HG03108 (cell line): ENCODE data around the gene SCARB1.

ENCODE experiments used
- ATAC-seq: cut with Tn5 transposase; IDR thresholded peaks from one replicate; pipeline ENCODE4 v1.9.1; 2021; ENCODE audit warnings: moderate library complexity; ENCODE audit not compliant: unreplicated experiment

Gene SCARB1

GRCh38 chr12:124865728-124866127, 2.1 kb upstream of the SCARB1 start:
- ATAC-seq = no peak

GRCh38 chr12:124864326-124864752, 675 bp upstream of the SCARB1 start:
- ATAC-seq = no peak

- ATAC-seq = peak; percentile 17
Measured at GRCh38 chr12:124862768-124863415, 772 bp downstream of the SCARB1 start.

DNA sequence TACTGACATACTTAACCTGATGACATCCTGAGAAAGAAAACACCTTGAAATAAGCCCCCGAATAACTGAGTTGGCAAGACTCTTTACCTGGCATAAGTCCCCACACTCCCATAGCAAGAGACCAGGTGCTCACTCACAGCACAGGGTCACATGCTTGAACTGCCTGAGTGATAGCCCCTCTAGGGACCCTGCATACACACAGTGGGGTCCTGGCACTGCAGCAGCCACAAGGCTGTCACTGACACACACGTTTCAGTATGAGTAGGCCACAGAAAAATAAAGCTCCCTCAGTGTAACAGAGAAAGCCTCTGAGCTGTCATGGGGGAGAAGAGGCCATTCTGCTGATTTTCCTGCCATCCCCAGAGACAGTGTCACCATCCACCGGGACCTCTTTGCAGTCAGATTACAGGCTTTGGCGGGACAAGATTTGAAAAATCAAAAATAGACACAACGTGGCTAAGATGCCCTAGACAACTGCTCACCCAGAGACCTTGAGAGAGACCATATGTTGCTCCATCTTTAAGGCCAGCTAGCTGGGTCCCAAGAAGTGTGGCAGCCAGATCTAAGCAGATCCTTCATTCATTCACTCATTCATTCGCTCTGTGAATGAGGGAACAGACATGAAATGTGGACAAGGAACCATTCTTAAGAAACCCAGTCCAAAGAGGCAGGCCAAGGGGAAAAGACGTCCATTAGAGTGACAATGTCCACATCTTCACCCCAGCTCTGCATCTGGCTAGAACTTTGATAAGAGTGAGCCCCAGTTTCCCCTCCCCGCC, 1.6 kb downstream of the SCARB1 start:
- ATAC-seq = no peak

DNA sequence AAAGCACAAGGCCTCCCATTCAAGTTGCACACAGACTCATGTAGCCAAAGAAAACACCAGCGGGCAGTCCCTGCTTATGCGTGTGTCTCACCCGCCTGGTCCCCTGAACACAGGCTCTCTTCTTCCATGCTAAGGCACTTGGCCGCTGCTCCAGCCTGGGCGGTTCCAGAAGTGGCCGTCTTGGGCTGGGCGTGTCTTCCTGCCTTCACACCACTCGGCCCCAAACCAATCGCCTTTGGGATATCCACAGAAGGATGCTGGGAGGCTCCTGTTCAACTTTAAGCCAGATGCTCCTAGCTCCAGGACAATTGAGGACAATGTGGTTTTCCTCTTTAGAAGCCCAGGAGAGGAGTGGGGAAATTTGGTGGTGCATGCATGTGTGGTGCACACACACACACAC, 2.2 kb downstream of the SCARB1 start:
- ATAC-seq = no peak

GRCh38 chr12:124857921-124858461, 5.7 kb downstream of the SCARB1 start:
- ATAC-seq = no peak

GRCh38 chr12:124856842-124857178, 6.9 kb downstream of the SCARB1 start:
- no peak for ATAC-seq

DNA sequence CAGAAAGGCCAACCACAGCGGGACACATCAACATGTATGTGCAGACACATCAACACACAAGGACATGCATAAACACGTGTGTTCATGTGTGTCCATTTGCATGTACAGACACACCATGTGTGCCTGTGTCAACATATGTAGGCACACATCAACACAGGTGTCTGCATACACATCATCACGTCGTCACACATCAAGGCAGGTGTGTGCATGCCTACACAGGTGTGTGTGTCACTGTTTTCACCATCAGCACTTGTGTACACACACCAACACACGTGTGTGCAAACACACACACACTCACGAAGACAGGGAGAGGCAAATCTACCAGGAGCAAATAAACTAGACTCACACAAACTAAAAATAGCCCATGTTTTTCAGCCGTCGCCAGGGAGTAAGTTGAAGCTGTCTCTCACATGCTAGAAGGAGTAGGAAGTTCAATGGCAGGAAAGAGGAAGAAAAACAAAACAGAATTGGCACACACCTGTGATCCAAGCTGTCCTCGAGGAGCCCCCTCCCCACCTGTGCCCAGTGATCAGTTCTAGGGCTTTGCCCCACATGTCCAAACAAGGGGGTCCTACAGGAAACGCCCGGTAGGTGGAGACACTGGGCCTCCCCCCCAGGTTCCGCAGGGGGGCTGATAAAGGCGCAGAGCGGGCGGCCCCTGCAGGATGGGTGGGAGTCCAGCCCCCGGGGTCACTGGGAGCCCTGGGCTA, 7.4 kb downstream of the SCARB1 start:
- ATAC-seq = no peak

GRCh38 chr12:124855275-124855957, 8.2 kb downstream of the SCARB1 start:
- no peak for ATAC-seq

- ATAC-seq = no peak
Measured at GRCh38 chr12:124854637-124855184, 9.0 kb downstream of the SCARB1 start.

DNA sequence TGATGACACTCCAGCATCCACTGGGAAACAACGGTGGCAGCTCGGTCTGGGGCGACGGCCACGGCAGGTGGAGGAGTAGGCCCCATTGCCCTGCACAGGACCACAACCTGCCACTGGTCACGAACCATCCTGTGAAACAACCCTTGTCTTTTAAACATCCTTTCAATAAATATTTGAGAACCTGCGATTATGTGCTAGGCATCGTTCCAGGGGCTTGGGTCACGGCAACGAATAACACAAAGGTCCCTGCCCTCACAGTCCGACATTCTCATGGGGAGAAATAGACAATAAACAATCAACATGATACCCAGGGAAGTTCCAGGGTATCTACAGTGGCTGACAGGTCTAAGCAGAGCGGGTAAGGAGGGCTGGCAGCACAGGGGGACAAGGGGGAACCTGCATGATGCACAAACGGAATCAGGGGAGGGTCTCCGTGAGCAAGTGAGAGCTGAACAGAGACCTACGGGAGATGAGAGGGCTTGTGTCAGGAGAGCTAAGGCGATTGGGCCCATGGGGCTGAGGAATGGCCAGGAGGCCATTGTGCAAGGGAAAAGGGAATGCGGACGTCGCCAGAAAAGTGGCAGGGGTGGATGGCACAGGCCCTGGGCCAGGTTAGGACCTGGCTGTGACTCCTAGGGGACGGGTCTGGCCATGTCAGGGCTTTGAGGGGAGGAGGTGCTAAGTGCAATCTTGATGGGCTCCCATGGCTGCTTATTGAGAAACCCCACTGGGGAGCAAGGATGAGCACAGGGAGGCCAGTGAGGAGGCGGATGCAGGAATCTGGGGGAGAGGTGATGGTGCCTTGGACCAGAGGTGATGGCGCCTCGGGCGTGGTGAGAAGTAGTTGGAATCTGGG, 9.7 kb downstream of the SCARB1 start:
- no peak for ATAC-seq

- no peak for ATAC-seq
Measured at GRCh38 chr12:124852911-124853427, 10.7 kb downstream of the SCARB1 start.

- ATAC-seq = no peak
Measured at GRCh38 chr12:124852329-124852831, 11.3 kb downstream of the SCARB1 start.

DNA sequence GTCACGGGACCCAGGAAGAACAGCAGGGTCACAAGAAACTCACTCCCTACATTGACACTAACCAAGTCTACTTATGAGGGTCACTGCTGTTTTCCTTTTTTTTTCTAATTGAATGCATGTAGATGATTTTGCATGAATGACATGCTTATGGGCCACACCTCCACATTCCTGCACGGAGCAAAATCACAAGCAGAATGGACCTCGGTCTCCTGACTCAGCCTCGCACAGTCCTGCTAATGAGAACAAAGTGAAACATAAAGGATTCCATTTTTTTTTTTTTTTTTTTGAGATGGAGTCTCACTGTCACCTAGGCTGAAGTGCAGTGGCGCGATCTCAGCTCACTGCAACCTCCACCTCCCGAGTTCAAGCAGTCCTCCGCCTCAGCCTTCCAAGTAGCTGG, 12.3 kb downstream of the SCARB1 start:
- no peak for ATAC-seq

DNA sequence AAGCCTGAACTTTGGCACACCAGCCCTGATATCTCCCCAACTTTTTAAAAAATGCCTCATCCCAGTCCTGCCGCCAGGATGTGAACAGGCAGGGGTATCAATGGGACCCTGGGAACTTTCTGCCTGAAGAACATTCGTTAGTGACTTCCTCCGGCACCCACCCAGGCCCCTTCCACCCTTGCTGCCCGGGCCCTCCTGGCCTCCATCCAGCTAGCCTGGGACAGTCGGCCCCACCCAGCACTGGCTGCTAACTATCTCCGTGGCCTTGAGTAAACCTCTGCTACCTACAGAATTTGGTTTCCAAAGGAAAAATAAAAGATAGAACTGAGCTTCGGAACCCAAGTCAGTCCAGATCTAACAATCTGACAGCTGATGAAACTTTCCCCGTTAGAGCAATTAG, 14.3 kb downstream of the SCARB1 start:
- no peak for ATAC-seq

- ATAC-seq = no peak
Measured at GRCh38 chr12:124848621-124849380, 14.9 kb downstream of the SCARB1 start.

DNA sequence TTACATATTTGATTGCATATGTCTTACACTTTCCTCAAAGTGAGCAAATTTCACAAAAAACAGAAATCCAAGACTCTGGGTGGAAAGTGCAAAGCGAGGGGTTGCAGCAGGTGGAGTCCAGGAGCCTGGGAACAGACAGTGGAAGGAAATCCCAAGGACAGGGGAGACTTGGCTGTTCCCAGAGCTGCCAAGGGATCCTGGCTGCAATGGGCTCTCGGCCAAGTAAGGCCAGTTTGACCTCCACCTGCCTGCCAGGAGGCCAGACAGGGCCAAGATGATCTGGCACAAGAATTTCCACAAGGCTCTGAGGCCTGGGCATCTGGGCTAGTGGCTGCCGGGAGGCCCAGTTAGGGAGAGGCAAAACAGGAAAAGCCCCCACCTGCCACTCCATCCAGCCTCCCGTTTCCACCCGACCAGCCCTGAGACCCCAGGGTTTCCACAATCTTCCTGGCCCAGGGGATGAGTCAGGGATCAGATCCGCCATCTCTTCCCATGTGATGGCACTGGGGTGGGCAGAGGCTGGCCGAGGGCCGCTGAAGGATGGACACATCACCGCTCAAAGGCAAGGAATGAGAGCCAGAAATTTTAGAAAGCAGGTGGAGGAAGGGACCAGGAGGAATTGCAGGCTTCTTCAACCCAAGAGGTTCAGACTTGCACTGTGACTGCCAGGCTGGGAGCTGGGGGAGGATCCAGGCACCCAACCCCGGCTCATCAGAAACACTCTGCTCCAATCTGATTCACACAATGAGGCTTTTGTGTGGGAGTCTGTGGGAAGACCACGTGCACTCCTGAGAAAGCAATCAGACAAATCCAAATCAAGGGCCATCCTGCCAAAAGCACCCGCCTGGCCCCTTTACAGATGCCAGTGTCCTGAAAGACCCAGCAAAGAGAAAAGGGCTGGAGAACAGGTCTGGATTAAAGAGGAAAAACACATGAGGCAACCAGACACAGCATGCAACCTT, 16.3 kb downstream of the SCARB1 start:
- ATAC-seq = no peak
